H54 (cell line): ENCODE data around the gene TBL3.
A peak's percentile ranks its signal among the peaks of the same experiment; 100 is the strongest.

Experiments used
- DNase-seq: peaks from one replicate; pipeline ENCODE4 v3.0.0; 2011; ENCODE audit warnings: low spot score, mixed read lengths; ENCODE audit not compliant: insufficient read length
- FAIRE-seq: peaks from 3 replicates; lab custom pipeline; 2011; peaks lifted over from hg19 to GRCh38; lab: Jason Lieb, UNC
- POLR2A ChIP-seq: IDR thresholded peaks from 2 replicates; pipeline ENCODE4 v1.6.1; 2011; ENCODE audit warnings: low read depth, mild to moderate bottlenecking, low read length

The TBL3 gene

DNA sequence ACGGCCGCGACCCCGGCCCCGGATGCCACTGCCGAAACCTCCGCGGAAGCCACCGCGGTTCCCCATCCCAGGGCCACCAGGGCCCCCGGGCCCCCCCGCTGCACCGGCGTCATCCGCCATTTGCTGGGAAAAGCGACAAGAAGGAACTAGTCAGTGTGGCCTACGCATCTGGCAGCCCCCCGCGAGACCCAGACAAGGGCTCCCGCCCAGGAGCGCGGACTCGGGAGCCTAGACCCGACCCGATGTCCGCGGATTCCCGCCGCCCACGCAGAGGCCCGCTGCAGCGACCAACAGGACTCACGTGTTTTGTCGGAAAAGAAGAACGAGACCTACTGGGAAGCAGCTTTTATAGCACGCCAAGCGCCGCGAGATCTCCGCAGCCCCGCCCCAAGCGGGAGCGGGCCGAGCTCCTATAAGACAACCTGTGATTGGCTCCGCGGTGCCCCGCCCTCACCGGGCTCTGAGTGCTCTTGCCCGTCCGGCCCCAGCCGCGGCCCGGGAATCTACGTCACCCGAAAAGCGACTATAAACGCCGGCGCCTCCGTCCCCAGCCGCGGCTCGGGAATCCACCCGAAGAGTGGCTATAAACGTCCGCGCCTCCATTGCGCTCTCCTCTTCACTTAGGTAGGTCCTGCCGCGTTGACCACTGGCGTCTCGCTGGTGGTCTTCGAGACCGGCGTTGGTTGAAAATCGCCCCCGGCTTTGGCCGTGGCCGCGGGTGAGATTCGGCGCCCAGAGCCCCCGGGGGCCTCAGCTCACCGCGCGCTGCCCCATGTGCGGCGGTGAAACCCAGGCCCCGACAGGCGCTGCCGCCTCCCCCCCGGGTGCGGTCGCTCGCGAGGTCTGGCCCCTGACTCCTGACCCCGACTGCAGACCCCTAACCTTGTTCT lies 7.1 kb upstream of the TBL3 start, which contains the start of gene RPS2:
TSS of gene RPS2 (minus strand) at position 321 of the 890 bp plus-strand sequence. CDS start at position 120, 201 bp downstream.
- peak; percentile 98 for DNase-seq
- no peak for FAIRE-seq
- TF ChIP-seq POLR2A, result peak; percentile 97

DNA sequence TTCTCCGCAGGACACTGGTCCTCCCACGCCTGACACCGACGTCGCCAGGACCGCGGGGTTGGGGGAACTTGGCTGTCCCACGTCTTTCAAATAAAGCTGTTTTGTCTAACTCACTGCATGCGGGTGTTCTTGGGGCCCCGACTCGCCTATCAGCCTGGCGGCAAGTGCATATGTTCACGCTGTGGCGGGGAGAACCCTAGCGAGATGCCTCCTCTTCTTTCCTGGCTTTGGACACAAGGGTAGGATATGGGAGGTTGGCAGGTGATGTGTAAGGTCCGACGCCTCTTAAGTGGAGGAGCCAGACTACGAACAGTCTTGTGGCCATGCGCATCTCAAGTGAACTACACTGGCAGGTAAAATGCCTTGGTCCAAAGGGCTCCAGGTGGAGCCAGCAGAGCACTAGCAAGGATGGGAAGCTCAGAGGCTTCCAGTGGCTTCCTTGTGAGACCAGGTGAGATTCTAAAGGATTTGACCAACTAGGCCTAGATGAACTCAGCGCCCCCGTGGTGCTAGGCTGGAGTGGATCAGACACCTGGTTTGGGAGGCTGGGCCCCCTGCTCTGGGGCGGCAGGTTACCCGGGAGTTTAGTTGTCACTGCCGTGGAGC lies 6.4 kb upstream of the TBL3 start:
- no peak for FAIRE-seq
- TF ChIP-seq POLR2A, result no peak
- DNase-seq, result no peak

DNA sequence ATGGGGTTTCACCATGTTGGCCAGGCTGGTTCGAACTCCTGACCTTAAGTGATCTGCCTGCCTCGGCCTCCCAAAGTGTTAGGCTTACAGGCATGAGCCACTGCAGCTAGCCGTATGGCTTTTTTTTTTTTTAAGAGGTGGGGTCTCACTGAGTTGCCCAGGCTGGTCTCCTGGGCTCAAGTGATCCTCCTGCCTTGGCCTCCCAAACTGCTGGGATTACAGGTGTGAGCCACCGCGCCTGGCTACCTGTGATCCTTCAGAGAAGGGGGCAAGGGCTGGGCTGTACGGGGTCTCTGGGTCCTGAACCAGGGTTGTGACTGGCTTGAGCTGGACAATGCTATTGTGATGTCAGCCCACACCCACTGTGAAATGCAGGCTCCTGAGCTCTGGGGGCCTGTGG lies 5.4 kb upstream of the TBL3 start, which contains the start of gene RNF151:
TSS of gene RNF151 (plus strand) at position 397 of the 400 bp plus-strand sequence. CDS start 26 bp downstream, outside the sequence.
- FAIRE-seq (no peak), DNase-seq (no peak)
- TF ChIP-seq POLR2A, result no peak

DNA sequence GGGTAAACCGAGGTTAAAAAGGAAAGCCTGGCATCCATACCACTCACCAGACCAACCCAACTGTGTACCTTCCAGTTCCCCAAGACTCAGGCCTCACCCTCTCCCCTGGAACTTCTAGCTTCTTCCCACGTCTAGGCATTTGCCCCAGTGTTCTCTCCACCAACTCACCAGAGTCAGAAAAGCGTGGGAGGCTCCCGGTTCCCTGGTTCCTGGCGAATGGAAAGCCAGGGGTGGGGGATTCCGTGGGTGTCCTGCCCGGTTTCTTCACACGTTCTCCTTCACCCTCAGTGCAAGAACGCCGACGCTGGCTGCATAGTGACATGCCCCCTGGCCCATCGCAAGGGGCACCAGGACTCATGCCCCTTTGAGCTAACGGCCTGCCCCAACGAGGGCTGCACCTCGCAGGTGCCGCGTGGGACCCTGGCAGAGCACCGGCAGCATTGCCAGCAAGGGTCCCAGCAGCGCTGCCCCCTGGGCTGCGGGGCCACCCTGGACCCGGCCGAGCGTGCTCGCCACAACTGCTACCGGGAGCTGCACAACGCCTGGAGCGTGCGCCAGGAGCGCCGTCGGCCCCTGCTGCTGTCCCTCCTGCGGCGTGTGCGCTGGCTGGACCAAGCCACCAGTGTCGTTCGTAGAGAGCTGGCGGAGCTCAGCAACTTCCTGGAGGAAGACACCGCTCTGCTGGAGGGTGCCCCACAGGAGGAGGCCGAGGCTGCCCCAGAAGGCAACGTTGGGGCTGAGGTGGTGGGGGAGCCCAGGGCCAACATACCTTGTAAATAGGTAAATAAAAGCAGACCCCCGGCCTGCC lies 3.5 kb upstream of the TBL3 start:
- DNase-seq (no peak), FAIRE-seq (no peak)
- no peak for TF ChIP-seq POLR2A

DNA sequence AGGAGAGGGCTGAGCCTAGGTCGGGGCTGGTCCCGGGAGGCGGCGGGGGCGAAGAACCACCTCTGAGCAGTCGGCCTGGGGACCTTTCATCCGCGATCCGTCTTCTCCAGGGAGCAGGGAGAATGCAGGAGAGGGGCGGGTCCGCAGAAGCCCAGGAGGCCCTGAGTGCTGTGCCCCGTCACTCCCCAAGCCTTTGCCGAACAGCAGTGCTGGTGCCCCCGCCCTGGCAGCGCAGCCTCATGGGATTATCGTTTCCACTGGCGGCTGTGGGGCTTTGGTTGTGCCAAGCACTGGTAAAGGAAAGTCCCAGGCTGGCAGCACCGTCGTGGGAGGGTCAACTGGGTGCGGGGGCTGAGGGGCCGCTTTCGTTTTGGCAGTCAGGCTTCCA lies 631 bp downstream of the TBL3 start:
- FAIRE-seq (no peak), DNase-seq (no peak)
- no peak for TF ChIP-seq POLR2A

DNA sequence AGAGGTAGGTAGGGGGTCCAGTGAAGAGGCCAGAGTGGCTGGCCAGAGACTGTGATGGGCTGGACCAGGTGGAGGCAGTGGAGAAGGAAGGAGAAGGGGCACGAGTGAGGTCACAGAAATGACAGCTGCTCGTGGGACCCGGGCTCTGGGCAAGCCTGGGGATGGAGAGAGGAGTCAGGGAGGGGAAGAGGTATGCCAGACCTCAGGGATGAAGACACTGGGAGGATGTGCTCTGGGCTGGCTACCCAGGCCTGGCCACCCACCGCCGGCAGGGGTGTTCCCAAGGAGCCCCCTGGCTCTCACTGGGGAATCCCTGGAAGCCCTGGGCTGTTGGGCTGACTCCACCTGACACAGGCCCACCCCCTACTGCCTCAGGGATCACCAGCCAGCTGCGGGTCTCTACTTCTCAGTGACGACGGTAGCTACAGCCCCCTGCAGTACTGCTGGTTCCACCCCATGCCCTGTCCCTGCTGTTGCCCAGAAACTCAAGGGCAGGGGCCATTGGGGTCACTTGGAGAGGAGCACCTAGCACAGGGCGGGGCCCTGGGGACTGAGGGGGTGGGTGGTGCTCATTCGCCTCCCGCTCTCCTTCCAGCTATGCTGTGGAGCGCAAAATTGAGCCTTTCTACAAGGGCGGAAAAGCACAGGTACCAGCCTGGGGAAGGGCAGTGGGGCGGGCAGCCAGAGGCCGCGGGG lies 1.8 kb downstream of the TBL3 start:
- no peak for DNase-seq
- TF ChIP-seq POLR2A, result no peak
- no peak for FAIRE-seq

DNA sequence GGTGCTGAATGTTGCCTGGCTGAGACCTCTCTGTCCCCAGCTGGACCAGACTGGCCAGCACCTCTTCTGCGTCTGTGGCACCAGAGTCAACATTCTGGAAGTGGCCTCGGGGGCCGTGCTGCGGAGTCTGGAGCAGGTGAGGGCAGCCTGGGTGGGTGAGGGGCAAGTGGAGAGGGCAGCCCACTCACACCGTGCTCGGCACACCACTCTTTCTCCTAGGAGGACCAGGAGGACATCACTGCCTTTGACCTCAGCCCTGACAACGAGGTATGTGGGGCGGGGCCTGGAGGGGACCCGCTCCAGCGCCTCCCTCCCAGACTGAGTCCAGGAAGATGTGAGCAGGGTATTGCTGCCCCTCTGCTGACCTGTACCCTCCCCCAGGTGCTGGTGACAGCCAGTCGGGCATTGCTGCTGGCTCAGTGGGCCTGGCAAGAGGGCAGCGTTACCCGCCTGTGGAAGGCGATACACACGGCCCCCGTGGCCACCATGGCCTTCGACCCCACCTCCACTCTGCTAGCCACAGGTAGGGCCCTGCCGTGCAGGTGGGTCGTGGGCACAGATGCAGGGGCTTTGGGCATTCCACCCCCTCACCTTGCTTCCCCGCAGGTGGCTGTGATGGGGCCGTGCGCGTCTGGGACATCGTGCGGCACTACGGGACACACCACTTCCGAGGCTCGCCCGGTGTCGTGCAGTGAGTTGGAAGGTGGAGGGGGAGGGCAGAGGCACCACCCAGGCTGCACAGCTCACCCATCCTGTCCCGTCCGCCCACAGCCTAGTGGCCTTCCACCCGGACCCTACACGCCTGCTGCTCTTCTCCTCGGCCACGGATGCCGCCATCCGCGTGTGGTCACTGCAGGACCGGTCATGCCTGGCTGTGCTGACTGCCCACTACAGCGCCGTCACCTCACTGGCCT lies 2.6 kb downstream of the TBL3 start:
- FAIRE-seq, result no peak
- no peak for DNase-seq
- no peak for TF ChIP-seq POLR2A

DNA sequence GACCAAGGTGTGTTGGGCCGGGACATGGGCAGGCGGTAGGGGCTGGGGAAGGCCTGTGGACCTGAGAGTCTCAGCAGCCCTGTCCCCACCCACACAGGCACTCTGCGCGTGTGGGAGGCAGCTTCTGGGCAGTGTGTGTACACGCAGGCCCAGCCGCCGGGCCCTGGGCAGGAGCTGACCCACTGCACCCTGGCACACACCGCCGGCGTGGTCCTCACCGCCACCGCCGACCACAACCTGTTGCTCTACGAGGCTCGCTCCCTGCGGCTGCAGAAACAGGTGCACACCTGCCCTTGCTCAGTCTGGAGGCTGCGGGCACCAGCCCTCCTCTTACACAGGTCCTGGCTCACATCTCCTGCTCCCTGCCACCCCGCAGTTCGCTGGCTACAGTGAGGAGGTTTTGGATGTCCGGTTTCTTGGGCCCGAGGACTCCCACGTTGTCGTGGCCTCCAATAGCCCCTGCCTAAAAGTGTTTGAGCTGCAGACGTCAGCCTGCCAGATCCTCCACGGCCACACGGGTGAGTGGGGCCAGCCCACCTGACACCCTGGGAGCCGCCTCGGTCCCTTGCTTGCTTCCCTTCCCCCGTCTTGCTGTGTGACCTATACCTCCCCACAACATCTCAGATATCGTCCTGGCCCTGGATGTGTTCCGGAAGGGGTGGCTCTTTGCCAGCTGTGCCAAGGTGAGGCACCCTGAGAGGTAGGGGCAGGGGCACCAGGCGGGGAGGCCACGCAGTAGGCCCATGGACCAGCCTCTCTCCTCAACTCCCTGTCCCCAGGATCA lies 3.8 kb downstream of the TBL3 start:
- FAIRE-seq, result no peak

DNA sequence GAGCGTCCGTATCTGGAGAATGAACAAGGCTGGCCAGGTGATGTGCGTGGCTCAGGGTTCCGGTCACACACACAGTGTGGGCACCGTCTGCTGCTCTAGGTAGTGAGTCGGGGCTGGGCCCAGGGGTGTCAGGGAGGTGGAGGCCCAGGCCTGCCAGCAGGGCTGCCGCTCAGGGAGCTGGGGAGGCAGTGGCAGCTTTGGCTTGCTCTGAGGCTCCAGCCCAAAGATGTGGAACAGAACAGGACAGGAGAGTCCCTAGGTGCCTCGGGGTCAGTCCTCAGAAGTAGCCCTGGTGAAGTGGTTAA lies 4.3 kb downstream of the TBL3 start:
- TF ChIP-seq POLR2A, result no peak
- DNase-seq (no peak), FAIRE-seq (no peak)

More for the DNA sequence above, 3.8 kb downstream of the TBL3 start:
- TF ChIP-seq POLR2A, result no peak
- DNase-seq, result no peak

DNA sequence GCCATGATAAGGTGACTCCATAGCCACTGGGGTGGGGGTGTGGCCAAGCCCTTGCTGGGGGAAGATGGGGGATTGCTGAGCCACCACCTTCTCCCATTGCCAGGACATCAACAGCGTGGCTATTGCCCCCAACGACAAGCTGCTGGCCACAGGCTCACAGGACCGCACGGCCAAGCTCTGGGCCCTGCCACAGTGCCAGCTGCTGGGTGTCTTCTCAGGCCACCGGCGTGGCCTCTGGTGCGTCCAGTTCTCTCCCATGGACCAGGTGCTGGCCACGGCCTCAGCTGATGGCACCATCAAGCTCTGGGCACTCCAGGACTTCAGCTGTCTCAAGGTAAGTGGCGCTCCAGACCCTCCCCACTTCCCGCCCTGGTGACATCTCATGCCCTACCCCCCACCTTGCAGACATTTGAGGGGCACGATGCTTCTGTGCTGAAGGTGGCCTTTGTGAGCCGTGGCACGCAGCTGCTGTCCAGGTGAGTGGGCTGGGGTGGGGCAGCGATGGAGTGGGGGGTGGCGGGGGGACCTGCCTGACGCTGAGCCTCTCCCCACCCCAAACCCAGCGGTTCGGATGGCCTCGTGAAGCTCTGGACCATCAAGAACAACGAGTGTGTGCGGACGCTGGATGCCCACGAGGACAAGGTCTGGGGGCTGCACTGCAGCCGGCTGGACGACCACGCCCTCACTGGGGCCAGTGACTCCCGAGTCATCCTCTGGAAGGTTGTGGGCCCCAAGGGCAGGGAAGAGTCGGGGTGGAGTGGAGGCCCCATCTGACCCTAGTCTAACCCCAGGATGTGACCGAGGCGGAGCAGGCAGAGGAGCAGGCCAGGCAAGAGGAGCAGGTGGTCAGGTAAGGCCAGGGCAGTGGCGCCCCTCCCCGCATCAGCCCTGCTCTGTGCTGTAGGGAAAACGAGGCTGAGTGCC lies 5.4 kb downstream of the TBL3 start:
- DNase-seq, result no peak
- no peak for TF ChIP-seq POLR2A
- FAIRE-seq, result no peak

DNA sequence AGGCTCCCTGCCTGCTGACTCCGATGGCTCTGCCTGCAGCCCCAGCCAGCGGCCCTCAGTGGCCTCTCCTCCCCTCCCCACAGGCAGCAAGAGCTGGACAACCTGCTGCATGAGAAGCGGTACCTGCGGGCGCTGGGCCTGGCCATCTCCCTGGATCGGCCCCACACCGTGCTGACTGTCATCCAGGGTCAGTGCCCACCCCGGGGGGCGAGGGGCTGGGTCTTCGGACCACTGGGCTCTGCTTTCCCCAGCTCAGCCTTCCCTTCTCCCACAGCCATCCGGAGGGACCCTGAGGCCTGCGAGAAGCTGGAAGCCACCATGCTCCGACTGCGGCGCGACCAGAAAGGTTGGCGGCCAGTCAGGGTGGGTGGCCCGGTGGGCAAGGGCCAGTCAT lies 6.0 kb downstream of the TBL3 start:
- DNase-seq (no peak), FAIRE-seq (no peak)
- no peak for TF ChIP-seq POLR2A
